A673 (cell line): Measurements from ENCODE around the gene KDM4B.

Experiments used
- EZH2 ChIP-seq: fragments of 200-600 bp; sonication (generic); IDR thresholded peaks from 2 replicates; pipeline ENCODE4 v1.6.1; 2017; ENCODE audit warnings: borderline replicate concordance, low read depth, mild to moderate bottlenecking, mixed read lengths, antibody characterized with exemption, low read length; ENCODE audit not compliant: poor library complexity, severe bottlenecking
- TF ChIP-seq, protein P1 (sequence below): fragments of 300-800, 200-600 bp; sonication (generic); conservative IDR thresholded peaks from 2 replicates; pipeline ENCODE4 v1.5.1; 2017; ENCODE audit warnings: low read depth, mild to moderate bottlenecking, antibody characterized with exemption, low read length, moderate library complexity, mixed read lengths

DNA sequence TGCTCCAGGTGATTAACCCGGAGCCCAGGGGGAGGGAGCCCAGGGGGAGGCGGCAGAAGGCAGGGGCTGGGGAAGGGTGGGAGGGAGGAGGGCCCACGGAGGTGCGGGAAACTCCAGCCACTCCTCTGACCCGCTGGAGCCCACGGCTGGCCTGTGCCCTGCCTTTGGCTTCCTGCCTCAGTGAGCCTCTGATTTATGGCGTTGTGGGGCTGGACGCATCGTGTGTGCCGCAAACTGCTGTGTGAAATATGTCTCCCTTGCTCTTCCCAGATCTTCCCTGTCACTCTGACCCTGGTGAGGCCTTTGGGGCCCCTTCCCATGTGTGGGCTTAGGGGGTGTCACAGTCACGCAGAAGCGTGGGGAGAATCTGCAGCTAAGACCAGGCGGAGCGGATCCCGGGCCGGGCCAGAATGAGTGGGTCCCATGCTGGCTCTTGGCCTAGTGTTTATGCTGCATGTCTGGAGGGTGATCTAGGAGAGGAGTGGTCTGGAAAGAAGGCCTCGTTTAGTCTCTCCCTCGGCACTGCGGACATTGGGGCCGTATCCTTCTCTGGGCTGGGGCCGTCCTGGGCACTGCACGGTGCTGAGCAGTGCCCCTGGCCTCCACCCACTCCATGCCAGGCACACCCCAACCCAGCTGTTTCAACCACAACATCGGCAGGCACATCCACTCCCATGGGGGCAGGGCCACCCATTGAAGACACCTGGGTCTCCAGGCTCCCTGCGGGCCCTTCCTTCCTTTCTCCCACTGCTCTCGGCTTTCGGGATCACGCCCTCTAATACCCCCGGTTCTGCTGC lies 123.0 kb downstream of the KDM4B start:
- TF ChIP-seq, protein P1, sequence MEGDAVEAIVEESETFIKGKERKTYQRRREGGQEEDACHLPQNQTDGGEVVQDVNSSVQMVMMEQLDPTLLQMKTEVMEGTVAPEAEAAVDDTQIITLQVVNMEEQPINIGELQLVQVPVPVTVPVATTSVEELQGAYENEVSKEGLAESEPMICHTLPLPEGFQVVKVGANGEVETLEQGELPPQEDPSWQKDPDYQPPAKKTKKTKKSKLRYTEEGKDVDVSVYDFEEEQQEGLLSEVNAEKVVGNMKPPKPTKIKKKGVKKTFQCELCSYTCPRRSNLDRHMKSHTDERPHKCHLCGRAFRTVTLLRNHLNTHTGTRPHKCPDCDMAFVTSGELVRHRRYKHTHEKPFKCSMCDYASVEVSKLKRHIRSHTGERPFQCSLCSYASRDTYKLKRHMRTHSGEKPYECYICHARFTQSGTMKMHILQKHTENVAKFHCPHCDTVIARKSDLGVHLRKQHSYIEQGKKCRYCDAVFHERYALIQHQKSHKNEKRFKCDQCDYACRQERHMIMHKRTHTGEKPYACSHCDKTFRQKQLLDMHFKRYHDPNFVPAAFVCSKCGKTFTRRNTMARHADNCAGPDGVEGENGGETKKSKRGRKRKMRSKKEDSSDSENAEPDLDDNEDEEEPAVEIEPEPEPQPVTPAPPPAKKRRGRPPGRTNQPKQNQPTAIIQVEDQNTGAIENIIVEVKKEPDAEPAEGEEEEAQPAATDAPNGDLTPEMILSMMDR, result no peak
- TF ChIP-seq EZH2, result no peak
